WERI-Rb-1 (cell line): ENCODE measurements around the gene ZNF532.

Source experiments
- DNase-seq: peaks from one replicate; pipeline ENCODE4 v3.0.0-alpha.2; 2020
- H3K27ac ChIP-seq: fragments of 250-450 bp; sonication (Bioruptor Pico); 2 replicates; pipeline ENCODE4 v1.5.1; 2020; ENCODE audit warnings: mild to moderate bottlenecking, moderate library complexity
- H3K27me3 ChIP-seq: fragments of 250-450 bp; sonication (Bioruptor Pico); 2 replicates; pipeline ENCODE4 v1.5.1; 2021; ENCODE audit warnings: mild to moderate bottlenecking, low read depth, moderate library complexity; ENCODE audit not compliant: insufficient read depth, severe bottlenecking
- H3K36me3 ChIP-seq: fragments of 250-450 bp; sonication (Bioruptor Pico); 2 replicates; pipeline ENCODE4 v1.5.1; 2020; ENCODE audit warnings: mild to moderate bottlenecking, moderate library complexity
- H3K4me3 ChIP-seq: 2 replicates; pipeline ENCODE4 v1.5.1; 2011; ENCODE audit warnings: low read depth, mild to moderate bottlenecking, control low read depth, low read length
- H3K9me3 ChIP-seq: fragments of 250-450 bp; sonication (Bioruptor Pico); 2 replicates; pipeline ENCODE4 v1.5.1; 2021; ENCODE audit warnings: mild to moderate bottlenecking, moderate library complexity; ENCODE audit not compliant: severe bottlenecking
- CTCF ChIP-seq: IDR thresholded peaks from 2 replicates; pipeline ENCODE4 v1.5.1; 2011; ENCODE audit warnings: low read depth, mild to moderate bottlenecking, control low read depth, inconsistent platforms, low read length

ZNF532 gene

GRCh38 chr18:58955001-58955400 lies 90.3 kb downstream of the ZNF532 start:
- Histone ChIP-seq H3K4me3 (no peak overlapping the region), H3K9me3 (no peaks in the 10 kb centered on the region), H3K36me3 (peaks cover 66% of the 10 kb centered on the region), H3K27me3 (no peaks in the 10 kb centered on the region), H3K27ac (0 out of 2 replicates have a peak overlapping the region, but pooled peaks have one; percentile 33)
- DNase-seq = peak; percentile 64
- TF ChIP-seq CTCF = no peak

GRCh38 chr18:58955738-58956137 lies 91.1 kb downstream of the ZNF532 start:
- no peak for TF ChIP-seq CTCF
- no peak overlapping the region for H3K27ac ChIP-seq
- DNase-seq = no peak
- peaks cover 70% of the 10 kb centered on the region for H3K36me3 ChIP-seq
- no peak overlapping the region for H3K4me3 ChIP-seq
- H3K9me3 ChIP-seq = no peaks in the 10 kb centered on the region
- no peaks in the 10 kb centered on the region for H3K27me3 ChIP-seq

- Histone ChIP-seq H3K4me3 (no peak overlapping the region), H3K9me3 (no peaks in the 10 kb centered on the region), H3K27ac (no peak overlapping the region), H3K27me3 (no peaks in the 10 kb centered on the region), H3K36me3 (peaks cover 76% of the 10 kb centered on the region)
- TF ChIP-seq CTCF = no peak
- DNase-seq = no peak
These were observed 94.0 kb downstream of the ZNF532 start for GRCh38 chr18:58958628-58959027.

- no peaks in the 10 kb centered on the region for H3K9me3 ChIP-seq
- peak overlapping the region; percentile 40 for H3K27ac ChIP-seq
- no peaks in the 10 kb centered on the region for H3K27me3 ChIP-seq
- peaks cover 59% of the 10 kb centered on the region for H3K36me3 ChIP-seq
- no peak overlapping the region for H3K4me3 ChIP-seq
- peak; percentile 38 for DNase-seq
- no peak for TF ChIP-seq CTCF
These were observed 95.8 kb downstream of the ZNF532 start for GRCh38 chr18:58960508-58960907.

- Histone ChIP-seq H3K27me3 (no peaks in the 10 kb centered on the region), H3K4me3 (no peak overlapping the region), H3K36me3 (peaks cover 53% of the 10 kb centered on the region), H3K27ac (peak overlapping the region; percentile 40), H3K9me3 (no peaks in the 10 kb centered on the region)
- TF ChIP-seq CTCF = no peak
- DNase-seq = no peak
These were observed 96.5 kb downstream of the ZNF532 start for GRCh38 chr18:58960946-58961722.

GRCh38 chr18:58962336-58962735 lies 97.7 kb downstream of the ZNF532 start:
- TF ChIP-seq CTCF = no peak
- DNase-seq = no peak
- Histone ChIP-seq H3K27ac (no peak overlapping the region), H3K36me3 (peaks cover 50% of the 10 kb centered on the region), H3K9me3 (no peaks in the 10 kb centered on the region), H3K4me3 (no peak overlapping the region), H3K27me3 (no peaks in the 10 kb centered on the region)
